H54 (cell line): ENCODE results near the gene ACVRL1.
"Not testable (repeated sequence)": the region's sequence is repeated elsewhere in the genome, so short reads cannot be mapped to it uniquely, and the experiment has no call there.

Experiments
- DNase-seq: peaks from one replicate; pipeline ENCODE4 v3.0.0; 2011; ENCODE audit warnings: low spot score, mixed read lengths; ENCODE audit not compliant: insufficient read length
- FAIRE-seq: peaks from 3 replicates; lab custom pipeline; 2011; peaks lifted over from hg19 to GRCh38; lab: Jason Lieb, UNC
- POLR2A ChIP-seq: IDR thresholded peaks from 2 replicates; pipeline ENCODE4 v1.6.1; 2011; ENCODE audit warnings: low read depth, mild to moderate bottlenecking, low read length

The ACVRL1 gene

GRCh38 chr12:51869496-51869865 lies 37.8 kb upstream of the ACVRL1 start:
- no peak for TF ChIP-seq POLR2A
- no peak for FAIRE-seq
- DNase-seq, result no peak

GRCh38 chr12:51869931-51870330 lies 37.4 kb upstream of the ACVRL1 start:
- no peak for DNase-seq

GRCh38 chr12:51870504-51870903 lies 36.8 kb upstream of the ACVRL1 start:
- TF ChIP-seq POLR2A, result no peak
- FAIRE-seq (no peak), DNase-seq (no peak)

More at GRCh38 chr12:51869931-51870330, 37.4 kb upstream of the ACVRL1 start:
- no peak for TF ChIP-seq POLR2A
- no peak for FAIRE-seq

- TF ChIP-seq POLR2A, result no peak
- DNase-seq (no peak), FAIRE-seq (no peak)
Measured at GRCh38 chr12:51871126-51871525, 36.2 kb upstream of the ACVRL1 start.

- no peak for TF ChIP-seq POLR2A
- FAIRE-seq (no peak), DNase-seq (no peak)
Measured at GRCh38 chr12:51871918-51872688, 35.2 kb upstream of the ACVRL1 start.

GRCh38 chr12:51872689-51872981 lies 34.7 kb upstream of the ACVRL1 start:
- TF ChIP-seq POLR2A, result no peak
- DNase-seq (no peak), FAIRE-seq (no peak)

GRCh38 chr12:51873251-51873994 lies 33.9 kb upstream of the ACVRL1 start:
- no peak for DNase-seq
- FAIRE-seq, result no peak
- TF ChIP-seq POLR2A, result no peak

- no peak for DNase-seq
- TF ChIP-seq POLR2A, result no peak
- no peak for FAIRE-seq
Measured at GRCh38 chr12:51874000-51874399, 33.3 kb upstream of the ACVRL1 start.

GRCh38 chr12:51874486-51874885 lies 32.8 kb upstream of the ACVRL1 start:
- FAIRE-seq (no peak), DNase-seq (no peak)
- no peak for TF ChIP-seq POLR2A

- TF ChIP-seq POLR2A, result no peak
- FAIRE-seq (no peak), DNase-seq (no peak)
Measured at GRCh38 chr12:51879102-51879501, 28.2 kb upstream of the ACVRL1 start.

- TF ChIP-seq POLR2A, result no peak
- no peak for FAIRE-seq
- DNase-seq, result no peak
Measured at GRCh38 chr12:51883295-51883694, 24.0 kb upstream of the ACVRL1 start.

- DNase-seq (no peak), FAIRE-seq (no peak)
- TF ChIP-seq POLR2A, result no peak
Measured at GRCh38 chr12:51883998-51884675, 23.2 kb upstream of the ACVRL1 start.

GRCh38 chr12:51884676-51885229 lies 22.6 kb upstream of the ACVRL1 start:
- TF ChIP-seq POLR2A, result no peak
- FAIRE-seq (no peak), DNase-seq (no peak)

- DNase-seq, FAIRE-seq: not testable (repeated sequence)
Measured at GRCh38 chr12:51885294-51886020, 21.8 kb upstream of the ACVRL1 start.
